Breast epithelium (tissue), 3 donors: ENCODE results near the gene TRIM56.

Experiments used
- CTCF ChIP-seq, 3 donors: fragments of 450-650 bp; IDR thresholded peaks; one replicate each; pipeline ENCODE4 v1.5.1; 2016 to 2017; ENCODE audit warnings: antibody characterized with exemption in 3 of 3, mild to moderate bottlenecking in 3 of 3, moderate library complexity in 3 of 3
- POLR2AphosphoS5 ChIP-seq, 3 donors: sonication (generic); formaldehyde crosslinking; IDR thresholded peaks; one replicate each; pipeline ENCODE4 v1.6.1; 2017; ENCODE audit warnings: antibody characterized with exemption in 3 of 3

- TF ChIP-seq POLR2AphosphoS5 (IDR thresholded peaks at IDR 0.05) (no peak), CTCF (IDR thresholded peaks at IDR 0.05) (no peak)
These were observed 52.5 kb downstream of the TRIM56 start for GRCh38 chr7:101137651-101138212.
